ENCODE results near the gene PBX4. TPM values are rescaled to one million over a fixed set of nuclear protein-coding genes. Genes with fewer than 3 reads are reported as not detected.
A peak's percentile ranks its signal among the peaks of the same experiment; 100 is the strongest.

PBX4 gene
- total and polyA plus RNA-seq, 7 donors: 0.49 to 6.1 (median 1.9) TPM; not detected in 3

DNA sequence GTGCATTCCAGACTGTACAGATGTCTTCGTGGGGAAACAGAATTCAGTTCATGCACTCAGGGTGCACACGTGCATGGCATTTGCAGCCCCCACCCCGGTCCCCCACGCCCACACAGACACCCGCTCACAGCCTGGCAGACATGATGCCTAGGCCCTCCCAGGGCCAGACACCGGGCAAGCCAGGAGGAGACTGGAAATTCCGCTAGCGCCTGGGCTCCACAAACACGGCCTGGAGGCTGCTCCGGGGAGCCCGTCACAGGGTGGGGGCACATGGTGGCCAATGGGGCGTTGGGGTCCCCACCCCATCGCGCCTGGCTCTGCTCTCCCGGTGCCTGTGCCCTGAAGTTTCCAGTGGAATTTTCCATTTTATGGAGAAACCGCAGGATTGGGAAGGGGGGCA lies 76.9 kb downstream of the PBX4 start:
- H3K27ac ChIP-seq: no peak overlapping the region
- H3K9me3 ChIP-seq: no peaks in the 10 kb centered on the region
- peaks cover 0 to 40% (median 36%) of the 10 kb centered on the region in 4 donors for H3K4me1 ChIP-seq
- TF ChIP-seq POLR2AphosphoS5 (IDR thresholded peaks at IDR 0.05): no peak
- no peak for TF ChIP-seq EP300 (IDR thresholded peaks at IDR 0.05)
- DNase-seq: no peak
- H3K27me3 ChIP-seq: peaks cover 47 to 94% (median 80%) of the 10 kb centered on the region in 3 donors
- H3K4me3 ChIP-seq: no peak overlapping the region
- 78 to 83% methylated on average over 16 of the region's 16 CpGs for WGBS, 2 donors
- intact Hi-C loops (cut with DNase I): no loop called here
- no peaks in the 10 kb centered on the region for H3K36me3 ChIP-seq

- Histone ChIP-seq H3K4me3 (peak overlapping the region in 1 of 4 donors; percentile 11), H3K9me3 (no peaks in the 10 kb centered on the region), H3K4me1 (peaks cover 0 to 40% (median 36%) of the 10 kb centered on the region in 4 donors), H3K36me3 (no peaks in the 10 kb centered on the region), H3K27ac (no peak overlapping the region), H3K27me3 (peaks cover 47 to 87% (median 80%) of the 10 kb centered on the region in 3 donors)
- no peak for DNase-seq
- intact Hi-C loops (cut with DNase I): no loop called here
- TF ChIP-seq POLR2A (IDR thresholded peaks at IDR 0.05) (no peak), CTCF (IDR thresholded peaks at IDR 0.05) (no peak), EP300 (IDR thresholded peaks at IDR 0.05) (no peak), POLR2AphosphoS5 (IDR thresholded peaks at IDR 0.05) (no peak)
- WGBS, 2 donors: 4% methylated on average over 45 of the region's 45 CpGs
These were observed 77.6 kb downstream of the PBX4 start for GRCh38 chr19:19540715-19541515.

DNA sequence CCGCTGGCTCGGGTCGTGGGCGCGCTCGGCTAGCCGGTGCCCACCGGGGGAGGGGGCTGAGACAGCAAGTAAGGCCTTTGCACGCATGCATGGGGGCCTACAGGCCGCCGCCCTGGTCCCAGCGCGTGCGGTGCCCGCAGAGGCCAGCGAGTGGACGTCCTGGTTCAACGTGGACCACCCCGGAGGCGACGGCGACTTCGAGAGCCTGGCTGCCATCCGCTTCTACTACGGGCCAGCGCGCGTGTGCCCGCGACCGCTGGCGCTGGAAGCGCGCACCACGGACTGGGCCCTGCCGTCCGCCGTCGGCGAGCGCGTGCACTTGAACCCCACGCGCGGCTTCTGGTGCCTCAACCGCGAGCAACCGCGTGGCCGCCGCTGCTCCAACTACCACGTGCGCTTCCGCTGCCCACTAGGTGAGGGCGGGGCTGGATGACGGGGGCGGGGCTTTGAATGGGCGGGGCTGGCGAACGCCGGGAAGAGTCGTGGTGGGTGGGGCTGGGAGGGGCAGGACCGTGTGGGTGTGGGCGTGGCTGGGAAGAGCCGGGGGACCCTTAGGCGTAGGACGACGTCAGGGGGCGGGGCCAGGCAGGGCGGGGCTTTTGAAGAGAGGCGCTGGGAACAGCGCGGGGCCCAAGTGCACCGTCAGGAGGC lies 78.3 kb downstream of the PBX4 start:
- Histone ChIP-seq H3K4me3 (peak overlapping the region in 1 of 4 donors; percentile 11), H3K4me1 (peaks cover 0 to 40% (median 36%) of the 10 kb centered on the region in 4 donors), H3K27me3 (peaks cover 47 to 80% (median 80%) of the 10 kb centered on the region in 3 donors), H3K27ac (no peak overlapping the region), H3K9me3 (no peaks in the 10 kb centered on the region), H3K36me3 (no peaks in the 10 kb centered on the region)
- DNase-seq: no peak
- 13 to 39% methylated on average over 74 of the region's 74 CpGs for WGBS, 2 donors
- no peak for TF ChIP-seq CTCF (IDR thresholded peaks at IDR 0.05)
- no peak for TF ChIP-seq POLR2AphosphoS5 (IDR thresholded peaks at IDR 0.05)
- TF ChIP-seq EP300 (IDR thresholded peaks at IDR 0.05): no peak
- TF ChIP-seq POLR2A (IDR thresholded peaks at IDR 0.05): no peak
- intact Hi-C loops (cut with DNase I): no loop called here

GRCh38 chr19:19539698-19540063 lies 78.8 kb downstream of the PBX4 start:
- peaks cover 0 to 40% (median 36%) of the 10 kb centered on the region in 4 donors for H3K4me1 ChIP-seq
- H3K27ac ChIP-seq: no peak overlapping the region
- intact Hi-C loops (cut with DNase I): no loop called here
- H3K27me3 ChIP-seq: peaks cover 47 to 76% (median 75%) of the 10 kb centered on the region in 3 donors
- no peak overlapping the region for H3K4me3 ChIP-seq
- TF ChIP-seq POLR2A (IDR thresholded peaks at IDR 0.05) (no peak), CTCF (IDR thresholded peaks at IDR 0.05) (no peak), POLR2AphosphoS5 (IDR thresholded peaks at IDR 0.05) (no peak), EP300 (IDR thresholded peaks at IDR 0.05) (no peak)
- H3K9me3 ChIP-seq: no peaks in the 10 kb centered on the region
- DNase-seq: peak; percentile 64
- 31 to 41% methylated on average over 19 of the region's 19 CpGs for WGBS, 2 donors
- H3K36me3 ChIP-seq: no peaks in the 10 kb centered on the region

DNA sequence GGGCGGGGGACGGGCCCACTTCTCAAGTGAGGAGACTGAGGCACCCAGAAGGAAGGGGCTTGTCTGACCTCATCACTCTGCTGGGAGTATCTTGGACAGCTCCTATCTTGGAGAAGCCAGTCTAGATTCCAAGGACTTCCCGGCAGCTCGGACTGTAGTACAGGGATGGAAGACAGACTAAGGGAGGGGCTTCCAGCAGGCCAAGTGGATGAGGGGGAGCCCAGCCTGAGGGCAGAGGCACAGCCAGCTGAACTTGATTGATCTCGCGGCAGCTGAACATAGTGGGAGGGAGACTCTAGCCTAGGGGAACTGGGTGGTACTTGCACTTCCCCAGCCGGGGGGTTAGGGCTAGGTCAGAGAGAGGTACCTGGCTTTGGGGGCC lies 79.7 kb downstream of the PBX4 start:
- TF ChIP-seq POLR2AphosphoS5 (IDR thresholded peaks at IDR 0.05): no peak
- no peak for TF ChIP-seq CTCF (IDR thresholded peaks at IDR 0.05)
- TF ChIP-seq POLR2A (IDR thresholded peaks at IDR 0.05): no peak
- no peak for TF ChIP-seq EP300 (IDR thresholded peaks at IDR 0.05)
- 26 to 35% methylated on average over 7 of the region's 7 CpGs for WGBS, 2 donors
- Histone ChIP-seq H3K4me1 (peaks cover 0 to 40% (median 36%) of the 10 kb centered on the region in 4 donors), H3K9me3 (no peaks in the 10 kb centered on the region), H3K27ac (no peak overlapping the region), H3K36me3 (no peaks in the 10 kb centered on the region), H3K27me3 (peaks cover 42 to 67% (median 66%) of the 10 kb centered on the region in 3 donors), H3K4me3 (no peak overlapping the region)
- peak; percentile 65 for DNase-seq
- intact Hi-C loops (cut with DNase I): no loop called here
